Tibial artery (tissue), 4 donors: ENCODE results near the gene ARHGEF11.

Source experiments
- DNase-seq, 2 donors: peaks; one replicate each; pipeline ENCODE4 v3.0.0-alpha.2; 2019
- H3K27ac ChIP-seq, 2 donors: fragments of 200-600 bp; sonication (generic) in 1 of 2; 1 replicate in 1 of 2; 2 replicates in 1 of 2; pipeline ENCODE4 v1.5.1; 2018 to 2019; ENCODE audit warnings: mild to moderate bottlenecking in 1 of 2
- H3K27me3 ChIP-seq, 2 donors: fragments of 200-600 bp; sonication (generic) in 1 of 2; one replicate each; pipeline versions ENCODE4 v1.5.1 to v1.6.0; 2016 to 2019
- H3K36me3 ChIP-seq, 3 donors: fragments of 200-600 bp; sonication (generic) in 2 of 3; one replicate each; pipeline ENCODE4 v1.5.1; 2016 to 2019; ENCODE audit warnings: mild to moderate bottlenecking in 2 of 3
- H3K4me1 ChIP-seq, 4 donors: fragments of 200-600 bp; sonication (generic) in 2 of 4; 1 replicate in 3 of 4; 2 replicates in 1 of 4; pipeline ENCODE4 v1.5.1; 2016 to 2019
- H3K4me3 ChIP-seq, 2 donors: fragments of 200-600 bp; sonication (generic) in 1 of 2; 1 replicate in 1 of 2; 2 replicates in 1 of 2; pipeline ENCODE4 v1.5.1; 2018 to 2019; ENCODE audit warnings: mild to moderate bottlenecking in 2 of 2
- H3K9me3 ChIP-seq, 3 donors: fragments of 200-600 bp; sonication (generic) in 1 of 3; one replicate each; pipeline ENCODE4 v1.5.1; 2016 to 2019
- CTCF ChIP-seq, 2 experiments: fragments of 200-600 bp in 1 of 2; fragments of 450-650 bp in 1 of 2; IDR thresholded peaks; one replicate each; pipeline ENCODE4 v1.5.1; 2017 to 2019; ENCODE audit warnings: antibody characterized with exemption in 2 of 2, mild to moderate bottlenecking in 1 of 2, moderate library complexity in 1 of 2
- intact Hi-C: fragments of 100-400 bp; cut with DNase I; formaldehyde crosslinking; loops from one replicate; pipeline ENCODE4 v1.15.0; 2023; ENCODE audit warnings: low total_unique reads

ARHGEF11 gene

GRCh38 chr1:156956333-156956732 lies 89.2 kb downstream of the ARHGEF11 start:
- Histone ChIP-seq H3K27ac (no peak overlapping the region), H3K4me1 (no peaks in the 10 kb centered on the region), H3K27me3 (no peaks in the 10 kb centered on the region), H3K4me3 (no peak overlapping the region), H3K36me3 (peaks cover 68 to 99% (median 81%) of the 10 kb centered on the region in 3 donors), H3K9me3 (no peaks in the 10 kb centered on the region)
- no peak for DNase-seq
- intact Hi-C loops = no loop called here
- no peak for TF ChIP-seq CTCF (IDR thresholded peaks at IDR 0.05)

GRCh38 chr1:156953571-156953970 lies 92.0 kb downstream of the ARHGEF11 start:
- no peaks in the 10 kb centered on the region for H3K27me3 ChIP-seq
- H3K27ac ChIP-seq = no peak overlapping the region
- no peaks in the 10 kb centered on the region for H3K4me1 ChIP-seq
- intact Hi-C loops = no loop called here
- no peaks in the 10 kb centered on the region for H3K9me3 ChIP-seq
- H3K36me3 ChIP-seq = peaks cover 59 to 99% (median 83%) of the 10 kb centered on the region in 3 donors
- H3K4me3 ChIP-seq = no peak overlapping the region
- no peak for DNase-seq
- no peak for TF ChIP-seq CTCF (IDR thresholded peaks at IDR 0.05)

- peak in 1 of 2 donors; percentile 23 for DNase-seq
- no peak overlapping the region for H3K4me3 ChIP-seq
- TF ChIP-seq CTCF (IDR thresholded peaks at IDR 0.05) = no peak
- H3K4me1 ChIP-seq = no peaks in the 10 kb centered on the region
- intact Hi-C loops = no loop called here
- H3K27me3 ChIP-seq = no peaks in the 10 kb centered on the region
- H3K9me3 ChIP-seq = no peaks in the 10 kb centered on the region
- H3K27ac ChIP-seq = no peak overlapping the region
- peaks cover 57 to 99% (median 83%) of the 10 kb centered on the region in 3 donors for H3K36me3 ChIP-seq
These were observed 94.2 kb downstream of the ARHGEF11 start for GRCh38 chr1:156951371-156951770.

- Histone ChIP-seq H3K27ac (no peak overlapping the region), H3K4me3 (no peak overlapping the region), H3K4me1 (no peaks in the 10 kb centered on the region), H3K36me3 (peaks cover 63 to 100% (median 91%) of the 10 kb centered on the region in 3 donors), H3K27me3 (no peaks in the 10 kb centered on the region), H3K9me3 (no peaks in the 10 kb centered on the region)
- DNase-seq = peak in 1 of 2 donors; percentile 11
- intact Hi-C loops = no loop called here
- TF ChIP-seq CTCF (IDR thresholded peaks at IDR 0.05) = no peak
These were observed 96.4 kb downstream of the ARHGEF11 start for GRCh38 chr1:156949127-156949526.

GRCh38 chr1:156948708-156949107 lies 96.8 kb downstream of the ARHGEF11 start:
- no peaks in the 10 kb centered on the region for H3K4me1 ChIP-seq
- peak in 1 of 2 donors; percentile 11 for DNase-seq
- H3K4me3 ChIP-seq = no peak overlapping the region
- intact Hi-C loops = no loop called here
- no peak for TF ChIP-seq CTCF (IDR thresholded peaks at IDR 0.05)
- no peaks in the 10 kb centered on the region for H3K27me3 ChIP-seq
- H3K36me3 ChIP-seq = peaks cover 68 to 100% (median 95%) of the 10 kb centered on the region in 3 donors
- H3K9me3 ChIP-seq = no peaks in the 10 kb centered on the region
- H3K27ac ChIP-seq = no peak overlapping the region
